ENCODE measurements around the gene DALRD3. TPM values are rescaled to one million over a fixed set of nuclear protein-coding genes. Genes with fewer than 3 reads are reported as not detected.
"Not testable (repeated sequence)": the region's sequence is repeated elsewhere in the genome, so short reads cannot be mapped to it uniquely, and the experiment has no call there.

Gene DALRD3
- total RNA-seq, 4 donors from 2014 or later, result 12.4 to 31.5 (median 20.1) TPM

GRCh38 chr3:49009396-49009795 is 9.0 kb downstream of the DALRD3 start:
- DNase-seq (ENCODE audit: extremely low spot score), result no peak
- Histone ChIP-seq H3K36me3 (peaks cover under 1 to 44% (median 32%) of the 10 kb centered on the region in 4 donors), H3K27me3 (no peaks in the 10 kb centered on the region), H3K27ac (replicated peaks in 1 of 4) (no peak overlapping the region), H3K4me3 (no peak overlapping the region), H3K9me3 (no peaks in the 10 kb centered on the region), H3K4me1 (peaks cover 26 to 54% (median 42%) of the 10 kb centered on the region in 4 donors)
- WGBS, result 79% methylated on average over 3 of the region's 3 CpGs
- TF ChIP-seq CTCF (IDR thresholded peaks at IDR 0.05) (no peak), EP300 (IDR thresholded peaks at IDR 0.05) (no peak), POLR2A (IDR thresholded peaks at IDR 0.05; ENCODE audit: low read depth) (no peak), POLR2AphosphoS5 (IDR thresholded peaks at IDR 0.05) (no peak)
- intact Hi-C loops (cut with DNase I), result loop anchor here (10.0 kb wide), 1 partner anchor 85 kb away; the partner anchor contains the start of gene QRICH1

- 90% methylated on average over 5 of the region's 5 CpGs for WGBS
- H3K4me3 ChIP-seq, result peak overlapping the region in 3 of 4 donors; percentile 75 to 94 (median 80)
- intact Hi-C loops (cut with DNase I), result loop anchor here (10.0 kb wide), 1 partner anchor 86 kb away; the partner anchor contains the start of gene QRICH1
- not testable (repeated sequence) for H3K9me3 ChIP-seq; DNase-seq (ENCODE audit: extremely low spot score); H3K27me3 ChIP-seq
- peaks cover 26 to 52% (median 41%) of the 10 kb centered on the region in 4 donors for H3K4me1 ChIP-seq
- peak overlapping the region; percentile 94 to 99 (median 94) for H3K27ac ChIP-seq (replicated peaks in 1 of 4)
- H3K36me3 ChIP-seq, result peaks cover 0 to 42% (median 25%) of the 10 kb centered on the region in 4 donors
These were observed 9.8 kb downstream of the DALRD3 start for GRCh38 chr3:49008627-49009026.

- DNase-seq (ENCODE audit: extremely low spot score), result peak; percentile 96
- Histone ChIP-seq H3K4me3 (peak overlapping the region; percentile 65 to 94 (median 78)), H3K9me3 (no peaks in the 10 kb centered on the region), H3K4me1 (peaks cover 23 to 45% (median 37%) of the 10 kb centered on the region in 4 donors), H3K27ac (replicated peaks in 1 of 4) (peak overlapping the region; percentile 94 to 99 (median 94)), H3K36me3 (peaks cover 0 to 35% (median 18%) of the 10 kb centered on the region in 4 donors), H3K27me3 (no peaks in the 10 kb centered on the region)
- 10% methylated on average over 39 of the region's 41 CpGs for WGBS
- TF ChIP-seq POLR2AphosphoS5 (IDR thresholded peaks at IDR 0.05) (no peak), EP300 (IDR thresholded peaks at IDR 0.05) (no peak), CTCF (IDR thresholded peaks at IDR 0.05) (no peak), POLR2A (IDR thresholded peaks at IDR 0.05; ENCODE audit: low read depth) (no peak)
- intact Hi-C loops (cut with DNase I), result loop anchor here (10.0 kb wide), 1 partner anchor 87 kb away; the partner anchor contains the start of gene QRICH1
These were observed 10.4 kb downstream of the DALRD3 start for GRCh38 chr3:49007771-49008528.

- peak within 1 kb of the TSS; percentile 65 to 94 (median 78) for H3K4me3 ChIP-seq
- peaks cover 0 to 28% (median 12%) of the 10 kb centered on the region in 4 donors for H3K36me3 ChIP-seq
- 2% methylated on average over 34 of the region's 65 CpGs for WGBS
- H3K27ac ChIP-seq (replicated peaks in 1 of 4), result peak within 1 kb of the TSS; percentile 94 to 99 (median 94)
- peak; percentile 99 for DNase-seq (ENCODE audit: extremely low spot score)
- TF ChIP-seq EP300 (IDR thresholded peaks at IDR 0.05), result no peak
- TF ChIP-seq CTCF (IDR thresholded peaks at IDR 0.05), result peak; percentile 41 to 60 (median 41)
- no peak for TF ChIP-seq POLR2A (IDR thresholded peaks at IDR 0.05; ENCODE audit: low read depth)
- TF ChIP-seq POLR2AphosphoS5 (IDR thresholded peaks at IDR 0.05), result peak; percentile 90 to 94
- H3K27me3 ChIP-seq, result no peaks in the 10 kb centered on the region
- H3K4me1 ChIP-seq, result peaks cover 16 to 37% (median 30%) of the 10 kb centered on the region in 4 donors
- H3K9me3 ChIP-seq, result no peaks in the 10 kb centered on the region
- intact Hi-C loops (cut with DNase I), result loop anchor here (10.0 kb wide), 1 partner anchor 88 kb away; the partner anchor contains the start of gene QRICH1
These were observed 11.2 kb downstream of the DALRD3 start, which contains the start of gene WDR6 for GRCh38 chr3:49007068-49007770. TSS of gene WDR6 (plus strand) at chr3:49007391. CDS start at chr3:49007432, 41 bp downstream.

Measured in esophagus muscularis mucosa (tissue), 4 donors.